ENCODE data around the gene KNDC1.
"Not testable (repeated sequence)": the region's sequence is repeated elsewhere in the genome, so short reads cannot be mapped to it uniquely, and the experiment has no call there.

Gene KNDC1

GRCh38 chr10:133159950-133160825, at the start of gene KNDC1:
Gene KNDC1, plus strand, starts transcription at chr10:133160219. Its CDS starts 249 bp downstream, at chr10:133160468.
- no peak for DNase-seq

- DNase-seq, result no peak
Observed at GRCh38 chr10:133110609-133111275, 49.3 kb upstream of the KNDC1 start.

- not testable (repeated sequence) for DNase-seq
Observed at GRCh38 chr10:133111640-133112039, 48.4 kb upstream of the KNDC1 start.

GRCh38 chr10:133113146-133113830, 46.7 kb upstream of the KNDC1 start:
- no peak for DNase-seq

GRCh38 chr10:133113847-133114246, 46.2 kb upstream of the KNDC1 start:
- DNase-seq, result no peak

GRCh38 chr10:133114251-133114650, 45.8 kb upstream of the KNDC1 start:
- no peak for DNase-seq

GRCh38 chr10:133114726-133115452, 45.1 kb upstream of the KNDC1 start:
- no peak for DNase-seq

- DNase-seq, result no peak
Observed at GRCh38 chr10:133115453-133115842, 44.6 kb upstream of the KNDC1 start.

GRCh38 chr10:133115976-133116375, 44.0 kb upstream of the KNDC1 start:
- no peak for DNase-seq

GRCh38 chr10:133116455-133116854, 43.6 kb upstream of the KNDC1 start:
- no peak for DNase-seq

GRCh38 chr10:133117036-133117687, 42.9 kb upstream of the KNDC1 start:
- DNase-seq, result no peak

- no peak for DNase-seq
Observed at GRCh38 chr10:133117688-133118071, 42.3 kb upstream of the KNDC1 start.

- DNase-seq, result no peak
Observed at GRCh38 chr10:133121479-133121878, 38.5 kb upstream of the KNDC1 start.

- DNase-seq, result no peak
Observed at GRCh38 chr10:133122171-133122935, 37.7 kb upstream of the KNDC1 start.

- no peak for DNase-seq
Observed at GRCh38 chr10:133123050-133123745, 36.8 kb upstream of the KNDC1 start.

GRCh38 chr10:133123746-133124356, 36.2 kb upstream of the KNDC1 start:
- no peak for DNase-seq

- DNase-seq, result no peak
Observed at GRCh38 chr10:133124357-133125211, 35.4 kb upstream of the KNDC1 start.

- no peak for DNase-seq
Observed at GRCh38 chr10:133125901-133126300, 34.1 kb upstream of the KNDC1 start.
